IMR-90 (cell line): Measurements from ENCODE around the gene KLF2. TPM values are rescaled to one million over a fixed set of nuclear protein-coding genes. Genes with fewer than 3 reads are reported as not detected.

Experiments used
- ATAC-seq: fragments of 200-7000 bp; cut with Tn5 transposase; 2 replicates; pipeline ENCODE4 v1.9.1; 2020; ENCODE audit warnings: low read depth, mild to moderate bottlenecking, moderate library complexity
- BruUV-seq: library from RNA; stranded (reverse); fragments of 400-500 nt; replicated peaks from 2 replicates; lab custom pipeline; 2021; lab: Mats Ljungman, UMichigan
- CTCF ChIA-PET: fragments of 300-600 bp; formaldehyde crosslinking; extraction: SDS; loops from one replicate; lab custom pipeline; 2021; ENCODE audit warnings: antibody characterized with exemption; lab: Yijun Ruan, JAX
- POLR2A ChIA-PET: fragments of 300-600 bp; sonication (Branson Sonifier 250); formaldehyde crosslinking; loops from one replicate; lab custom pipeline; 2022; ENCODE audit warnings: antibody characterized with exemption; ENCODE audit not compliant: unreplicated experiment; lab: Charles Lee
- DNase-seq: peaks from one replicate; pipeline ENCODE4 v3.0.0; 2013
- H2AFZ ChIP-seq: replicated peaks from 2 replicates; pipeline ENCODE3; 2013; ENCODE audit warnings: low read length, mild to moderate bottlenecking; ENCODE audit not compliant: poor library complexity
- H2AK5ac ChIP-seq: 2 replicates; pipeline ENCODE4 v1.6.1; 2013; ENCODE audit warnings: low read depth, low read length, inconsistent platforms
- H2AK9ac ChIP-seq: replicated peaks from 2 replicates; pipeline ENCODE3; 2013; ENCODE audit warnings: mild to moderate bottlenecking, low read depth, low read length, moderate library complexity; ENCODE audit not compliant: poor library complexity
- H2BK120ac ChIP-seq: 2 replicates; pipeline ENCODE4 v1.6.1; 2013; ENCODE audit warnings: low read depth, low read length, inconsistent platforms
- H2BK15ac ChIP-seq: 3 replicates; pipeline ENCODE4 v1.6.1; 2013; ENCODE audit warnings: low read depth, low read length, inconsistent platforms
- H2BK20ac ChIP-seq: 2 replicates; pipeline ENCODE4 v1.6.1; 2013; ENCODE audit warnings: low read depth, mild to moderate bottlenecking, inconsistent platforms, low read length, moderate library complexity
- H2BK5ac ChIP-seq: 2 replicates; pipeline ENCODE4 v1.6.1; 2013; ENCODE audit warnings: mild to moderate bottlenecking, low read depth, low read length, inconsistent platforms; ENCODE audit not compliant: poor library complexity, severe bottlenecking
- H3K14ac ChIP-seq: replicated peaks from 2 replicates; pipeline ENCODE4 v1.6.1; 2013; ENCODE audit warnings: low read depth, low read length, inconsistent platforms
- H3K18ac ChIP-seq: 2 replicates; pipeline ENCODE4 v1.6.1; 2013; ENCODE audit warnings: low read depth, low read length, control low read depth
- H3K23ac ChIP-seq: 2 replicates; pipeline ENCODE4 v1.6.1; 2013; ENCODE audit warnings: low read depth, low read length, inconsistent platforms
- H3K27ac ChIP-seq: 2 replicates; pipeline ENCODE4 v1.5.1; 2013; ENCODE audit warnings: mild to moderate bottlenecking, control low read depth, low read length; ENCODE audit not compliant: insufficient read depth
- H3K27me3 ChIP-seq: 2 replicates; pipeline ENCODE4 v1.6.1; 2013; ENCODE audit warnings: low read length; ENCODE audit not compliant: control insufficient read depth, insufficient read depth
- H3K36me3 ChIP-seq: 2 replicates; pipeline ENCODE4 v1.6.1; 2013; ENCODE audit warnings: low read length, mixed read lengths; ENCODE audit not compliant: control insufficient read depth, insufficient read depth
- H3K4ac ChIP-seq: 2 replicates; pipeline ENCODE4 v1.6.1; 2013; ENCODE audit warnings: low read depth, low read length, inconsistent platforms
- H3K4me1 ChIP-seq: 2 replicates; pipeline ENCODE4 v1.6.1; 2013; ENCODE audit warnings: low read length, mixed read lengths; ENCODE audit not compliant: control insufficient read depth, insufficient read depth
- H3K4me2 ChIP-seq: 2 replicates; pipeline ENCODE4 v1.6.1; 2013; ENCODE audit warnings: low read depth, mild to moderate bottlenecking, control low read depth, low read length, moderate library complexity
- H3K4me3 ChIP-seq: 2 replicates; pipeline ENCODE4 v1.5.1; 2013; ENCODE audit warnings: low read depth, mild to moderate bottlenecking, control low read depth, low read length, moderate library complexity; ENCODE audit not compliant: insufficient read depth
- H3K56ac ChIP-seq: 2 replicates; pipeline ENCODE4 v1.6.1; 2013; ENCODE audit warnings: low read length, inconsistent platforms; ENCODE audit not compliant: insufficient read depth; ENCODE audit errors: extremely low read depth
- H3K79me1 ChIP-seq, 2 experiments: 2 replicates each; pipeline ENCODE4 v1.6.1; 2013; ENCODE audit warnings: low read length in 2 of 2, inconsistent platforms in 1 of 2, low read depth in 1 of 2
- H3K9ac ChIP-seq: 2 replicates; pipeline ENCODE4 v1.6.1; 2013; ENCODE audit warnings: low read depth, low read length, control low read depth
- H3K9me1 ChIP-seq: 2 replicates; pipeline ENCODE4 v1.6.1; 2013; ENCODE audit warnings: low read length, inconsistent platforms; ENCODE audit not compliant: insufficient read depth
- H3K9me3 ChIP-seq: 2 replicates; pipeline ENCODE4 v1.6.1; 2013; ENCODE audit warnings: low read length; ENCODE audit not compliant: control insufficient read depth, insufficient read depth
- H4K20me1 ChIP-seq: 2 replicates; pipeline ENCODE4 v1.6.1; 2013; ENCODE audit warnings: low read length, inconsistent platforms; ENCODE audit not compliant: insufficient read depth
- H4K5ac ChIP-seq: 2 replicates; pipeline ENCODE4 v1.6.1; 2013; ENCODE audit warnings: mild to moderate bottlenecking, low read depth, low read length, control low read depth
- H4K8ac ChIP-seq, 2 experiments: 2 replicates each; pipeline ENCODE4 v1.6.1; 2013; ENCODE audit warnings: low read depth in 2 of 2, low read length in 2 of 2, control low read depth in 1 of 2, inconsistent platforms in 1 of 2
- H4K91ac ChIP-seq: 2 replicates; pipeline ENCODE4 v1.6.1; 2013; ENCODE audit warnings: low read depth, low read length, inconsistent platforms; ENCODE audit not compliant: insufficient read depth
- BHLHE40 ChIP-seq: fragments of 150-350 bp; IDR thresholded peaks from 2 replicates; pipeline ENCODE4 v1.6.1; 2016; ENCODE audit warnings: mild to moderate bottlenecking, low read depth, low read length
- CEBPB ChIP-seq: IDR thresholded peaks from 2 replicates; pipeline ENCODE4 v1.6.1; 2012; ENCODE audit warnings: low read depth, low read length, improper control_type of control experiment
- CHD1 ChIP-seq: IDR thresholded peaks from 2 replicates; pipeline ENCODE4 v1.6.1; 2012; ENCODE audit warnings: low read depth, low read length, improper control_type of control experiment
- CTCF ChIP-seq: conservative IDR thresholded peaks from 2 replicates; pipeline ENCODE4 v1.5.1; 2012; ENCODE audit warnings: mild to moderate bottlenecking, low read depth, low read length, improper control_type of control experiment
- FOS ChIP-seq: fragments of 150-350 bp; IDR thresholded peaks from 2 replicates; pipeline ENCODE4 v1.6.1; 2016; ENCODE audit warnings: low read depth, low read length
- MAFK ChIP-seq: IDR thresholded peaks from 2 replicates; pipeline ENCODE4 v1.6.1; 2012; ENCODE audit warnings: low read depth, low read length, improper control_type of control experiment
- MXI1 ChIP-seq: IDR thresholded peaks from 2 replicates; pipeline ENCODE4 v1.6.1; 2012; ENCODE audit warnings: low read depth, mild to moderate bottlenecking, low read length, moderate library complexity, borderline replicate concordance
- NFE2L2 ChIP-seq: fragments of 150-350 bp; IDR thresholded peaks from 2 replicates; pipeline ENCODE4 v1.6.1; 2016; ENCODE audit warnings: low read depth, mild to moderate bottlenecking, low read length
- RCOR1 ChIP-seq: IDR thresholded peaks from 2 replicates; pipeline ENCODE4 v1.6.1; 2012; ENCODE audit warnings: mild to moderate bottlenecking, low read length, improper control_type of control experiment; ENCODE audit not compliant: insufficient replicate concordance
- RFX5 ChIP-seq: IDR thresholded peaks from 2 replicates; pipeline ENCODE4 v1.8.0; 2012; ENCODE audit warnings: low read depth, mild to moderate bottlenecking, low read length, moderate library complexity
- SMC3 ChIP-seq: fragments of 150-350 bp; IDR thresholded peaks from 2 replicates; pipeline ENCODE4 v1.6.1; 2016; ENCODE audit warnings: low read depth, mild to moderate bottlenecking, antibody characterized with exemption, low read length, moderate library complexity
- WGBS, 2 experiments: methylation state at CpG; one replicate each; pipeline versions ENCODE4 v1.1.5 to v1.1.7; 2013; ENCODE audit warnings: missing lambda C conversion rate in 2 of 2; ENCODE audit not compliant: insufficient read length in 1 of 2; ENCODE audit errors: extremely low coverage in 2 of 2; 5-methylcytosine and 5-hydroxymethylcytosine counted together
- dilution Hi-C: fragments of 300-500 bp; cut with HindIII; formaldehyde crosslinking; loops from one replicate; pipeline ENCODE4 v1.14.3; 2018; ENCODE audit warnings: low sequenced_read_pairs; ENCODE audit not compliant: unreplicated experiment
- in situ Hi-C: fragments of 300-500 bp; cut with MboI; formaldehyde crosslinking; loops from 3 replicates; pipeline ENCODE4 v1.14.3; 2019; ENCODE audit warnings: low sequenced_read_pairs, inconsistent platforms, mixed read lengths
- intact Hi-C: fragments of 100-400 bp; cut with micrococcal nuclease; formaldehyde crosslinking; loops from 2 replicates; pipeline ENCODE4 v1.10.0; 2022
- polyA plus RNA-seq, 3 experiments: library from polyadenylated mRNA; depleted of rRNA; stranded (reverse); fragments of >200 nt; gene quantifications; 2 replicates each; pipeline ENCODE4 v1.2.3, GENCODE V29; 2012; ENCODE audit warnings: low replicate concordance in 1 of 3
- total RNA-seq: library from RNA; depleted of rRNA; stranded (reverse); fragments of >200 nt; gene quantifications from 2 replicates; pipeline ENCODE4 v1.2.3, GENCODE V29; 2012

The KLF2 gene
- total and polyA plus RNA-seq, 2 of the 4 experiments (the other 2 are of a cell fraction): 1.1 to 34.4 TPM

DNA sequence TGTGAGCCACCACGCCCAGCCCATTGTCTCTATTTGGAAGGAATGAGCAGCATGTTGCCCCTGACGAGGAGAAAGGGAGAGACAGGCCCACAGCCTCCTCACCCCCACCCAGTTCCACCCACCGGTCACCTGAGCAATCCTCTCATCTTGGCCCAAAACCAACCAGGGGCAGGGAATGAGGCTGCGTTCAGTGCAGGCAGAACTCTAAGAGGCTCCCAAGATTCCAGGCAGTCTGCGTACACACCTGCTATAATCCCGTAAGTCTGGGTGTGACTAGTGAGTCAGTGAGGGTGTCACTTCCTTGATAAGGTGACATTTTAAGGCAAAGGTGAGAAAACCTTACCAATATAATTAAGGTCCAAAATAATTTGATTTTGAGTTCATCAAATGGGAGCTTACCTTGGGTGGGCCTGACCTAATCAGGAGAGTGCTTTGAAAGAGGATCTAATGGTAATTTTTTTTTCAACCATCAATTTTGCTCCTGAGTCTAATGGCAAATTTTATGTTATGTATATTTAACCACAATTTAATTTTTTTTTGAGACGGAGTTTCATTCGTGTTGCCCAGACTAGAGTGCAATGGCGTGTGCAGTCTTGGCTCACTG, 26.9 kb upstream of the KLF2 start:
- Histone ChIP-seq H4K5ac (no peak overlapping the region), H3K27me3 (peaks cover 4% of the 10 kb centered on the region; the same call in 1 of the 2 replicates), H3K18ac (no peak overlapping the region), H3K9ac (no peak overlapping the region), H3K14ac (no peak overlapping the region), H2BK20ac (no peak overlapping the region), H2AK5ac (no peak overlapping the region), H3K9me1 (no peaks in the 10 kb centered on the region), H3K4ac (no peak overlapping the region), H2BK5ac (no peak overlapping the region), H3K79me1 (no peaks in the 10 kb centered on the region), H2AK9ac (no peak overlapping the region), H4K20me1 (no peaks in the 10 kb centered on the region), H3K4me3 (no peak overlapping the region), H3K4me2 (no peak overlapping the region), H2AFZ (peak overlapping the region; percentile 63), H3K23ac (no peak overlapping the region), H3K4me1 (peaks cover 6% of the 10 kb centered on the region), H3K27ac (no peak overlapping the region), H3K36me3 (no peaks in the 10 kb centered on the region), H3K56ac (no peak overlapping the region), H2BK15ac (no peak overlapping the region), H4K91ac (no peak overlapping the region), H4K8ac (no peak overlapping the region), H3K9me3 (no peaks in the 10 kb centered on the region), H2BK120ac (no peak overlapping the region)
- ChIA-PET POLR2A (no interaction called here), CTCF (no interaction called here)
- BruUV-seq: no TSS peak
- intact Hi-C loops (no loop called here), dilution Hi-C loops (no loop called here), in situ Hi-C loops (no loop called here)
- ATAC-seq (no peak), DNase-seq (no peak)
- TF ChIP-seq BHLHE40 (no peak), SMC3 (no peak), FOS (no peak), RFX5 (no peak), NFE2L2 (no peak), CTCF (no peak), MAFK (no peak), CHD1 (no peak), RCOR1 (no peak), MXI1 (no peak), CEBPB (no peak)
- WGBS, 2 experiments: 80% methylated on average over 1 of the region's 9 CpGs; no CpG with 5 or more reads in 1 of the 2 experiments
